ENCODE measurements around the gene ASPG. TPM values are rescaled to one million over a fixed set of nuclear protein-coding genes. Genes with fewer than 3 reads are reported as not detected.

The ASPG gene
- total RNA-seq, 1 experiment from 2014 or later = not detected

DNA sequence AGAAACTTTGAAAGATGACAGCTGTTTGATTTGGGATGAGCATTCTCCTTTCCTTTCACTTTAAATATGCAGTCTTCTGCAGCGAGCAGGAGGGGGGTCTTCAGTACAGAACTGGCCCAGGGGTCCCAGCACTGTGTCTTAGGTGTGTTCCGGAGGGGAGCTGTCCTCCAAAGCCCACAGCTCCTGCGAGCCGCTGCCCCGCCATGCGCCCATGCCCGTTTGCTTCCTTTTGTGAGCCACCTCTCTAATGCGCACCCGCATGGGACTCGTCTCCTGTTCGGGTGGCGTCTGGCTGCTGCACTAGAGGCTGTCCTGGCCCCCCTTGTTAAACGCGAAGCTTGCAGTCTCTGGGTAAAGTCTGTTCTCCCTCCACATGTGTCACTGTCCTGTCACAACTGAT is 48.4 kb upstream of the ASPG start:
- H3K9me3 ChIP-seq (ENCODE audit: control insufficient read depth, insufficient read depth, low read depth, low read length) = no peaks in the 10 kb centered on the region
- no peaks in the 10 kb centered on the region for H3K4me1 ChIP-seq (ENCODE audit: control insufficient read depth, insufficient read depth, low read length)
- ATAC-seq (no peak), DNase-seq (ENCODE audit: low read depth, low spot score) (no peak)
- in situ Hi-C loops (cut with HindIII; ENCODE audit: low pct_unique_long_range_greater_than_20kb, low sequenced_read_pairs) (no loop called here), intact Hi-C loops (cut with micrococcal nuclease; ENCODE audit: unreplicated experiment) (no loop called here)
- H3K36me3 ChIP-seq (ENCODE audit: control insufficient read depth, insufficient read depth, low read length) = no peaks in the 10 kb centered on the region; the same call in 1 of the 2 replicates
- 0 out of 2 replicates have a peak, but pooled peaks cover 2% of the 10 kb centered on the region for H3K27me3 ChIP-seq (ENCODE audit: control insufficient read depth, insufficient read depth, low read length)
- CTCF ChIA-PET = no interaction called here
- no peak overlapping the region for H3K27ac ChIP-seq (ENCODE audit: low read length)
- H3K4me3 ChIP-seq (ENCODE audit: low read depth in 2 of 2, low read length in 2 of 2) = no peak overlapping the region
- TF ChIP-seq SIN3A (IDR thresholded peaks at IDR 0.05; ENCODE audit: borderline replicate concordance, insufficient read depth, low read depth, low read length) = no peak
- TF ChIP-seq, protein P1, sequence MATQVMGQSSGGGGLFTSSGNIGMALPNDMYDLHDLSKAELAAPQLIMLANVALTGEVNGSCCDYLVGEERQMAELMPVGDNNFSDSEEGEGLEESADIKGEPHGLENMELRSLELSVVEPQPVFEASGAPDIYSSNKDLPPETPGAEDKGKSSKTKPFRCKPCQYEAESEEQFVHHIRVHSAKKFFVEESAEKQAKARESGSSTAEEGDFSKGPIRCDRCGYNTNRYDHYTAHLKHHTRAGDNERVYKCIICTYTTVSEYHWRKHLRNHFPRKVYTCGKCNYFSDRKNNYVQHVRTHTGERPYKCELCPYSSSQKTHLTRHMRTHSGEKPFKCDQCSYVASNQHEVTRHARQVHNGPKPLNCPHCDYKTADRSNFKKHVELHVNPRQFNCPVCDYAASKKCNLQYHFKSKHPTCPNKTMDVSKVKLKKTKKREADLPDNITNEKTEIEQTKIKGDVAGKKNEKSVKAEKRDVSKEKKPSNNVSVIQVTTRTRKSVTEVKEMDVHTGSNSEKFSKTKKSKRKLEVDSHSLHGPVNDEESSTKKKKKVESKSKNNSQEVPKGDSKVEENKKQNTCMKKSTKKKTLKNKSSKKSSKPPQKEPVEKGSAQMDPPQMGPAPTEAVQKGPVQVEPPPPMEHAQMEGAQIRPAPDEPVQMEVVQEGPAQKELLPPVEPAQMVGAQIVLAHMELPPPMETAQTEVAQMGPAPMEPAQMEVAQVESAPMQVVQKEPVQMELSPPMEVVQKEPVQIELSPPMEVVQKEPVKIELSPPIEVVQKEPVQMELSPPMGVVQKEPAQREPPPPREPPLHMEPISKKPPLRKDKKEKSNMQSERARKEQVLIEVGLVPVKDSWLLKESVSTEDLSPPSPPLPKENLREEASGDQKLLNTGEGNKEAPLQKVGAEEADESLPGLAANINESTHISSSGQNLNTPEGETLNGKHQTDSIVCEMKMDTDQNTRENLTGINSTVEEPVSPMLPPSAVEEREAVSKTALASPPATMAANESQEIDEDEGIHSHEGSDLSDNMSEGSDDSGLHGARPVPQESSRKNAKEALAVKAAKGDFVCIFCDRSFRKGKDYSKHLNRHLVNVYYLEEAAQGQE (IDR thresholded peaks at IDR 0.05; ENCODE audit: insufficient read depth in 1 of 2, low read depth in 2 of 2, low read length in 1 of 2) = no peak
- TF ChIP-seq POLR2AphosphoS5 (IDR thresholded peaks at IDR 0.05; ENCODE audit: low read depth, low read length) = no peak
- no peak for TF ChIP-seq TCF7L2 (IDR thresholded peaks at IDR 0.05; ENCODE audit: low read depth, low read length)
- TF ChIP-seq, protein P2, sequence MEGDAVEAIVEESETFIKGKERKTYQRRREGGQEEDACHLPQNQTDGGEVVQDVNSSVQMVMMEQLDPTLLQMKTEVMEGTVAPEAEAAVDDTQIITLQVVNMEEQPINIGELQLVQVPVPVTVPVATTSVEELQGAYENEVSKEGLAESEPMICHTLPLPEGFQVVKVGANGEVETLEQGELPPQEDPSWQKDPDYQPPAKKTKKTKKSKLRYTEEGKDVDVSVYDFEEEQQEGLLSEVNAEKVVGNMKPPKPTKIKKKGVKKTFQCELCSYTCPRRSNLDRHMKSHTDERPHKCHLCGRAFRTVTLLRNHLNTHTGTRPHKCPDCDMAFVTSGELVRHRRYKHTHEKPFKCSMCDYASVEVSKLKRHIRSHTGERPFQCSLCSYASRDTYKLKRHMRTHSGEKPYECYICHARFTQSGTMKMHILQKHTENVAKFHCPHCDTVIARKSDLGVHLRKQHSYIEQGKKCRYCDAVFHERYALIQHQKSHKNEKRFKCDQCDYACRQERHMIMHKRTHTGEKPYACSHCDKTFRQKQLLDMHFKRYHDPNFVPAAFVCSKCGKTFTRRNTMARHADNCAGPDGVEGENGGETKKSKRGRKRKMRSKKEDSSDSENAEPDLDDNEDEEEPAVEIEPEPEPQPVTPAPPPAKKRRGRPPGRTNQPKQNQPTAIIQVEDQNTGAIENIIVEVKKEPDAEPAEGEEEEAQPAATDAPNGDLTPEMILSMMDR (IDR thresholded peaks at IDR 0.05) = no peak
- no TSS peak for BruUV-seq (replicated peaks)
- POLR2A ChIA-PET = no interaction called here

- intact Hi-C loops (cut with micrococcal nuclease; ENCODE audit: unreplicated experiment) (no loop called here), in situ Hi-C loops (cut with HindIII; ENCODE audit: low pct_unique_long_range_greater_than_20kb, low sequenced_read_pairs) (no loop called here)
- TF ChIP-seq, protein P2 (IDR thresholded peaks at IDR 0.05) = no peak
- TF ChIP-seq POLR2AphosphoS5 (IDR thresholded peaks at IDR 0.05; ENCODE audit: low read depth, low read length) (no peak), TCF7L2 (IDR thresholded peaks at IDR 0.05; ENCODE audit: low read depth, low read length) (no peak), SIN3A (IDR thresholded peaks at IDR 0.05; ENCODE audit: borderline replicate concordance, insufficient read depth, low read depth, low read length) (no peak)
- TF ChIP-seq, protein P1 (IDR thresholded peaks at IDR 0.05; ENCODE audit: insufficient read depth in 1 of 2, low read depth in 2 of 2, low read length in 1 of 2) = no peak
- ATAC-seq = no peak
- Histone ChIP-seq H3K27ac (ENCODE audit: low read length) (no peak overlapping the region), H3K4me1 (ENCODE audit: control insufficient read depth, insufficient read depth, low read length) (no peaks in the 10 kb centered on the region), H3K9me3 (ENCODE audit: control insufficient read depth, insufficient read depth, low read depth, low read length) (no peaks in the 10 kb centered on the region), H3K27me3 (ENCODE audit: control insufficient read depth, insufficient read depth, low read length) (0 out of 2 replicates have a peak, but pooled peaks cover 2% of the 10 kb centered on the region), H3K36me3 (ENCODE audit: control insufficient read depth, insufficient read depth, low read length) (no peaks in the 10 kb centered on the region; the same call in 1 of the 2 replicates), H3K4me3 (ENCODE audit: low read depth in 2 of 2, low read length in 2 of 2) (no peak overlapping the region)
- ChIA-PET CTCF (no interaction called here), POLR2A (no interaction called here)
- no peak for DNase-seq (ENCODE audit: low read depth, low spot score)
- BruUV-seq (replicated peaks) = no TSS peak
Observed at GRCh38 chr14:104037903-104038302, 47.6 kb upstream of the ASPG start.

Data from Panc1 (cell line).